ENCODE measurements around the gene PKN2.
A peak's percentile ranks its signal among the peaks of the same experiment; 100 is the strongest.
"Not testable (repeated sequence)": the region's sequence is repeated elsewhere in the genome, so short reads cannot be mapped to it uniquely, and the experiment has no call there.

PKN2 gene

GRCh38 chr1:88678405-88678804, 5.7 kb upstream of the PKN2 start:
- DNase-seq (ENCODE audit: low read depth in 3 of 3, low spot score in 1 of 3): no peak

GRCh38 chr1:88680471-88680870, 3.6 kb upstream of the PKN2 start:
- DNase-seq (ENCODE audit: low read depth in 3 of 3, low spot score in 1 of 3): no peak

GRCh38 chr1:88680911-88681622, 3.0 kb upstream of the PKN2 start:
- no peak for DNase-seq (ENCODE audit: low read depth in 3 of 3, low spot score in 1 of 3)

- DNase-seq (ENCODE audit: low read depth in 3 of 3, low spot score in 1 of 3): peak in 2 of 3 donors; percentile 14 to 41
Observed at GRCh38 chr1:88684482-88685258, 597 bp downstream of the PKN2 start.

GRCh38 chr1:88685259-88685620, 1.2 kb downstream of the PKN2 start:
- DNase-seq (ENCODE audit: low read depth in 3 of 3, low spot score in 1 of 3): no peak

GRCh38 chr1:88691540-88691939, 7.5 kb downstream of the PKN2 start:
- no peak for DNase-seq (ENCODE audit: low read depth in 3 of 3, low spot score in 1 of 3)

GRCh38 chr1:88695781-88696180, 11.7 kb downstream of the PKN2 start:
- DNase-seq (ENCODE audit: low read depth in 3 of 3, low spot score in 1 of 3): no peak

GRCh38 chr1:88697503-88697902, 13.4 kb downstream of the PKN2 start:
- DNase-seq (ENCODE audit: low read depth in 3 of 3, low spot score in 1 of 3): no peak

- no peak for DNase-seq (ENCODE audit: low read depth in 3 of 3, low spot score in 1 of 3)
Observed at GRCh38 chr1:88698140-88698539, 14.1 kb downstream of the PKN2 start.

GRCh38 chr1:88698764-88699163, 14.7 kb downstream of the PKN2 start:
- no peak for DNase-seq (ENCODE audit: low read depth in 3 of 3, low spot score in 1 of 3)

- no peak for DNase-seq (ENCODE audit: low read depth in 3 of 3, low spot score in 1 of 3)
Observed at GRCh38 chr1:88700425-88701013, 16.4 kb downstream of the PKN2 start.

GRCh38 chr1:88701275-88701674, 17.2 kb downstream of the PKN2 start:
- DNase-seq (ENCODE audit: low read depth in 3 of 3, low spot score in 1 of 3): no peak

GRCh38 chr1:88701793-88702192, 17.7 kb downstream of the PKN2 start:
- not testable (repeated sequence) for DNase-seq (ENCODE audit: low read depth in 3 of 3, low spot score in 1 of 3)

GRCh38 chr1:88708011-88708410, 23.9 kb downstream of the PKN2 start:
- DNase-seq (ENCODE audit: low read depth in 3 of 3, low spot score in 1 of 3): no peak

GRCh38 chr1:88712907-88713306, 28.8 kb downstream of the PKN2 start:
- DNase-seq (ENCODE audit: low read depth in 3 of 3, low spot score in 1 of 3): not testable (repeated sequence)

GRCh38 chr1:88716571-88716970, 32.5 kb downstream of the PKN2 start:
- DNase-seq (ENCODE audit: low read depth in 3 of 3, low spot score in 1 of 3): not testable (repeated sequence)

GRCh38 chr1:88722492-88722891, 38.4 kb downstream of the PKN2 start:
- no peak for DNase-seq (ENCODE audit: low read depth in 3 of 3, low spot score in 1 of 3)

GRCh38 chr1:88726697-88727096, 42.6 kb downstream of the PKN2 start:
- DNase-seq (ENCODE audit: low read depth in 3 of 3, low spot score in 1 of 3): no peak

GRCh38 chr1:88727205-88727604, 43.1 kb downstream of the PKN2 start:
- DNase-seq (ENCODE audit: low read depth in 3 of 3, low spot score in 1 of 3): no peak

GRCh38 chr1:88729297-88729696, 45.2 kb downstream of the PKN2 start:
- no peak for DNase-seq (ENCODE audit: low read depth in 3 of 3, low spot score in 1 of 3)

- DNase-seq (ENCODE audit: low read depth in 3 of 3, low spot score in 1 of 3): no peak
Observed at GRCh38 chr1:88730132-88730675, 46.1 kb downstream of the PKN2 start.

GRCh38 chr1:88730995-88731394, 46.9 kb downstream of the PKN2 start:
- no peak for DNase-seq (ENCODE audit: low read depth in 3 of 3, low spot score in 1 of 3)

Measured in stimulated activated CD4-positive, alpha-beta T cell treated with anti-CD3 and anti-CD28 coated beads, TNF-alpha, amount 100 ng/mL, for 1 hour (primary cell).